Right lobe of liver (tissue), 6 donors: ENCODE measurements around the gene MBP. TPM values are rescaled to one million over a fixed set of nuclear protein-coding genes. Genes with fewer than 3 reads are reported as not detected.
A peak's percentile ranks its signal among the peaks of the same experiment; 100 is the strongest.

Experiments used
- ATAC-seq, 4 donors: fragments of 200-7000 bp; cut with Tn5 transposase; one replicate each; pipeline ENCODE4 v1.9.1; 2020; ENCODE audit warnings: mild to moderate bottlenecking in 4 of 4, moderate library complexity in 4 of 4
- DNase-seq, 3 donors: peaks; one replicate each; pipeline ENCODE4 v3.0.0-alpha.2; 2020
- H3K27ac ChIP-seq, 3 donors: fragments of 200-600 bp; one replicate each; pipeline ENCODE4 v1.8.0; 2022
- H3K27me3 ChIP-seq, 2 donors: fragments of 200-600 bp; one replicate each; pipeline ENCODE4 v1.8.0; 2022
- H3K36me3 ChIP-seq, 4 donors: fragments of 200-600 bp; sonication (generic) in 1 of 4; one replicate each; pipeline versions ENCODE4 v1.5.1 to v1.8.0; 2017 to 2022; ENCODE audit warnings: control low read depth in 1 of 4
- H3K4me1 ChIP-seq, 4 donors: fragments of 200-600 bp; sonication (generic) in 1 of 4; one replicate each; pipeline versions ENCODE4 v1.5.1 to v1.8.0; 2017 to 2022; ENCODE audit warnings: control low read depth in 1 of 4
- H3K4me3 ChIP-seq, 3 donors: fragments of 200-600 bp; one replicate each; pipeline ENCODE4 v1.8.0; 2022
- H3K9me3 ChIP-seq, 4 donors: fragments of 200-600 bp; sonication (generic) in 1 of 4; one replicate each; pipeline versions ENCODE4 v1.5.1 to v1.8.0; 2017 to 2022; ENCODE audit warnings: control low read depth in 1 of 4
- POLR2A ChIP-seq: fragments of 450-650 bp; IDR thresholded peaks from one replicate; pipeline ENCODE4 v1.6.1; 2017; ENCODE audit warnings: antibody characterized with exemption, mild to moderate bottlenecking
- WGBS: methylation state at CpG from one replicate; pipeline ENCODE4 v1.1.6; 2018; ENCODE audit warnings: low coverage, low lambda C conversion rate; ENCODE audit not compliant: insufficient coverage; ENCODE audit errors: missing lambda C conversion rate; 5-methylcytosine and 5-hydroxymethylcytosine counted together
- intact Hi-C, 2 donors: fragments of 100-400 bp; cut with DNase I; formaldehyde crosslinking; loops; one replicate each; pipeline versions ENCODE4 v1.11.2 to v1.14.1; 2022
- total RNA-seq, 6 experiments: library from RNA; depleted of rRNA in 2 of 6; stranded (reverse); fragments of >200 nt in 2 of 6; fragmentation: NEBNext Ultra II Directional in 3 of 6; extraction: Animal tissue kit (Norgen Biotek cat#: 25700) in 3 of 6; gene quantifications; one replicate each; pipeline versions ENCODE4 v1.1.0 to v1.2.4, GENCODE V29; 2016 to 2023
- TF ChIP-seq, protein P1 (sequence below), 4 donors: fragments of 200-600 bp in 3 of 4; fragments of 450-650 bp in 1 of 4; IDR thresholded peaks; one replicate each; pipeline versions ENCODE4 v1.5.1 to v1.8.0; 2016 to 2022; ENCODE audit warnings: antibody characterized with exemption in 4 of 4, mild to moderate bottlenecking in 2 of 4
- donor health status: DM: no; HTN: yes; CAD: no.
- donor health status: DM: no; HTN: no; CAD: no.
- donor health status: DM: no; HTN: no; CAD: no.
- donor health status: DM: no; HTN: yes; CAD: no.
- donor health status: DM: no; HTN: yes; CAD: no.

MBP gene
- total RNA-seq, 6 experiments from 2014 or later = 24.0 to 40.8 (median 27.6) TPM

DNA sequence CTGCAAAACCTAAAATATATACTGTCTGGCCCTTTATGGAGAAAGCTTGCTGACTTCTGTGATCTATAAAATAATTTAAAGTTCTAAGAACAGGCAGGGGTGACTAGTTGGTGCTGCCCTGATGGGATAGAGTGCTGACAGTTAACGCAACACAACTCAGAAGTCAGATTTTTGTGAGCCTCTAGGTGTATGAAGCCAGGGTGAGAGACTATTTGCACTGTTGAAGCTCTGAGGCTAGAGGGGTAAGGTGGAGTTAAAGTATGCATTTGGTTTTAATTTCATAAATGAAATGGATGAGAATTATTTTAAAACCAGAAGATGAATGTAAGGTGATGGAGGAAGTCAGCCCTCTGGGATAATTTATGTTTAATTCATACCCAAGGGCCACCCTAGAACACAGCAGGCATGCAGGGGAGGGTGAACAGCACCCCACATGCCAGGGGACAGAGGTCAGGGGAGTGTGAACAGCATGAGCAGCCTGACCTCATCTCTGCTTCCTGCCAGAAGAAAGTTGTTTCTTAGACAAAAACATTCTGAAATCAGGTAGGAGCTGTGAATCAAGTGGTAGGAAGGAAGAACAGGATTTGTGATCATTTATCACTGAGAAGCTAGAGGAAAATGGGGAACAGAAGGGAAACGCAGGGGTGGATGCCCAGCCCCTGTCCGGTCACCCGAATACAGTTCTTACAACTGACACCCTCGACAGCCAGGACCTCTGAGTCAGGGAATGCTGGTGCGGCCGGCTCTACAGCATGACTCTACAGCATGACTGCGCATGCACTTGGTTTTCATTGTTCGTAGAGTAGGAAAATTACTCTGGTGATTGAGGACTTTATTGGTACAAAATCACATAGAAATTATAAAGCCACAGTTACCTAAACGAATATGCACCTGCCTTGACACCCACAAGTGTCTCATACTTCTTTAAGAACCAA lies 93.1 kb downstream of the MBP start:
- no peaks in the 10 kb centered on the region for H3K9me3 ChIP-seq
- H3K4me1 ChIP-seq = peaks cover 0 to 4% (median 0%) of the 10 kb centered on the region in 4 donors
- ATAC-seq (peak in 2 of 4 donors; percentile 66), DNase-seq (no peak)
- no peaks in the 10 kb centered on the region for H3K27me3 ChIP-seq
- no peak overlapping the region for H3K4me3 ChIP-seq
- TF ChIP-seq, protein P1, sequence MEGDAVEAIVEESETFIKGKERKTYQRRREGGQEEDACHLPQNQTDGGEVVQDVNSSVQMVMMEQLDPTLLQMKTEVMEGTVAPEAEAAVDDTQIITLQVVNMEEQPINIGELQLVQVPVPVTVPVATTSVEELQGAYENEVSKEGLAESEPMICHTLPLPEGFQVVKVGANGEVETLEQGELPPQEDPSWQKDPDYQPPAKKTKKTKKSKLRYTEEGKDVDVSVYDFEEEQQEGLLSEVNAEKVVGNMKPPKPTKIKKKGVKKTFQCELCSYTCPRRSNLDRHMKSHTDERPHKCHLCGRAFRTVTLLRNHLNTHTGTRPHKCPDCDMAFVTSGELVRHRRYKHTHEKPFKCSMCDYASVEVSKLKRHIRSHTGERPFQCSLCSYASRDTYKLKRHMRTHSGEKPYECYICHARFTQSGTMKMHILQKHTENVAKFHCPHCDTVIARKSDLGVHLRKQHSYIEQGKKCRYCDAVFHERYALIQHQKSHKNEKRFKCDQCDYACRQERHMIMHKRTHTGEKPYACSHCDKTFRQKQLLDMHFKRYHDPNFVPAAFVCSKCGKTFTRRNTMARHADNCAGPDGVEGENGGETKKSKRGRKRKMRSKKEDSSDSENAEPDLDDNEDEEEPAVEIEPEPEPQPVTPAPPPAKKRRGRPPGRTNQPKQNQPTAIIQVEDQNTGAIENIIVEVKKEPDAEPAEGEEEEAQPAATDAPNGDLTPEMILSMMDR (IDR thresholded peaks at IDR 0.05) = no peak
- TF ChIP-seq POLR2A = no peak
- intact Hi-C loops = no loop called here
- H3K27ac ChIP-seq = no peak overlapping the region
- WGBS = 69% methylated on average over 9 of the region's 10 CpGs
- no peaks in the 10 kb centered on the region for H3K36me3 ChIP-seq

DNA sequence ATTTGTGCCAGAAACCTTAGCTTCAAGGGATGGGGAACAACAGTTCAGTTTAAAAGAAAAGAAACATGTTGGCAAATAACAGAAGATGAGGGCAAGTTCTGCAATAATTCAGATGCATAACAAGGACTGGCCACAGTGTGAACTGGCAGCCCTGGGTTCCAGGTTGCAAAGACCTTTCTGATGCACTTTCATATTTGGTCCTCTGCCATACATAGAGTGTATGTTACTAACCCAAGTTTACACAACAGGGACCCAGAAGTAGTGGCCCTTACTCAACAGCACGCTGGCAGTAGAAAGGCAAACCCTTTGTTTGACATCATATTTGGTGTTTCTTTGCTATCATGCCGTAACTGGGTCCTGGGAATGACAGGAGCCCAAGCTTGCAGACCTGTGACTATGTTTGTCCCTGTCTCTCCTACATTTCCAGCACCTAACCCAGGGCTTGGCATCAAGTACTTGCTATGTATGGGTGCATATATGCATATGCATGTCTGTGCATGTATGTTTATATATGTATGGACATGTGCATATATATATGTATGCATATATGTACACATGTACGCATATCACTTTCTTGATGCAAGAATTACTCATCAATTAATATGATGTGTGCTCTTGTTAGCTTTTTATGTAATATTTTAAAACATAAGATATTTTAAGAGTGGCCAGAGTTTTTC lies 94.3 kb downstream of the MBP start:
- H3K27ac ChIP-seq = no peak overlapping the region
- DNase-seq = no peak
- 100% methylated on average over 1 of the region's 3 CpGs for WGBS
- H3K36me3 ChIP-seq = no peaks in the 10 kb centered on the region
- no peaks in the 10 kb centered on the region for H3K27me3 ChIP-seq
- H3K4me3 ChIP-seq = no peak overlapping the region
- H3K4me1 ChIP-seq = peaks cover 0 to 4% (median 0%) of the 10 kb centered on the region in 4 donors
- intact Hi-C loops = no loop called here
- H3K9me3 ChIP-seq = no peaks in the 10 kb centered on the region
- ATAC-seq = no peak
- TF ChIP-seq, protein P1 (IDR thresholded peaks at IDR 0.05) = no peak
- no peak for TF ChIP-seq POLR2A

DNA sequence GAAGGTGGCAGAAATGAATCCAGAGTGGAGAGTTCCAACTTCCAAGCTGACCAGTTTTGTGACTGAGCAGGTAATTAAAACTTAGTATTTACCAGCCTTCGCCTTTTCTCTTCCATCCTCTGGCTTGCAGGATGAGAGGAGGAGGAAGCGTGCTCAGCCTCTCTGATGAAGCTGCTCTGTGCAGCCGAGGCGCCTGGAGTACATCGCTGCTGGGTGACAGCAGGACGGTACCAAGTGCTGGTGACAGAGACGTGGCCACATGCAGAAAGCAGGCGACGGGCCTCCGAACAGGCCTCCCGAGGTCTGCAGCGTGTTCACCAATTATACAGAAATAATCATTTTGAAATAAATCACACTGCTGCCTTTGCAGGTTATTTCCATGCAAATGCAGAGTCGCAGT lies 95.0 kb downstream of the MBP start:
- no peak for TF ChIP-seq POLR2A
- TF ChIP-seq, protein P1 (IDR thresholded peaks at IDR 0.05) = no peak
- no peak overlapping the region for H3K4me3 ChIP-seq
- no peaks in the 10 kb centered on the region for H3K27me3 ChIP-seq
- H3K9me3 ChIP-seq = no peaks in the 10 kb centered on the region
- H3K27ac ChIP-seq = no peak overlapping the region
- peaks cover 0 to 4% (median 0%) of the 10 kb centered on the region in 4 donors for H3K4me1 ChIP-seq
- intact Hi-C loops = no loop called here
- no peak for DNase-seq
- H3K36me3 ChIP-seq = no peaks in the 10 kb centered on the region
- ATAC-seq = peak in 1 of 4 donors; percentile 13
- 29% methylated on average over 1 of the region's 13 CpGs for WGBS

DNA sequence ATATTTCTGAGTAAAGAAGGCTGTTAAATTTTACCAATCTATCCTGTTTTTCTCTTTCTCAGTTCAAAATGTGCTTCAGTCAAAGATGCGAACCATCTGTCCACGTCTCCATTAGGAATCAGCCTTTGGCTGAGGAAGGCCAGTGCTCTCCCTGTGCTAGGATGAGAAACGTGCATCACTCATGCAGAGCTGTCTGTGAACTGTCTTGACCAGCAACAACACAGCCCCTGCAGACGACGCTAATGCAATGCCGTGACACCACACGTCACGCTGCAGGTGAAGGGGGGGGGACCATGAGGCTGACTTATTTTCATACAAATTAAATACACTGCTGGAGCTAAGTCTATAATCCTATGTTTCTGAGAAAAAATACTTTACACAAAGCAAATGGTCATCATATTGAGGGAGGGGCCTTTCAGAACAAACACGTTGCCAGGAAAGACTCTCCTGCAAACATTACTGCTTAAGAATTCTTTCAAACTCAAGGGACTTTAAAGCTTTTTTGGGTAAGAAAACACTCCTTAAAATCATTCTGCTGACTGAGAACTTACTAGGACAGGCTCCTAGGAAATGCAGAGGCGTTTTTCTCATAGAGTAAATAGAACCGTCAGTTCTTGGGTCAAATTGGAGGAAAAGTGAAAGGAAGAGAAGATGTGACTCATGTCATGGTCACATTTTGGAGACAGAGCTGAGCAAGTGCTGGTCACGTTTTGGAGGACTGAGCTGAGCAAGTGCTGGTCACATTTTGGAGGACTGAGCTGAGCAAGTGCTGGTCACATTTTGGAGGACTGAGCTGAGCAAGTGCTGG lies 97.0 kb downstream of the MBP start:
- no peaks in the 10 kb centered on the region for H3K9me3 ChIP-seq
- H3K27ac ChIP-seq = no peak overlapping the region
- no peak for TF ChIP-seq POLR2A
- TF ChIP-seq, protein P1 (IDR thresholded peaks at IDR 0.05) = no peak
- no peak for DNase-seq
- 71% methylated on average over 11 of the region's 12 CpGs for WGBS
- ATAC-seq = peak in 1 of 4 donors; percentile 28
- no peaks in the 10 kb centered on the region for H3K27me3 ChIP-seq
- intact Hi-C loops = no loop called here
- H3K4me3 ChIP-seq = no peak overlapping the region
- no peaks in the 10 kb centered on the region for H3K36me3 ChIP-seq
- peaks cover 0 to 4% (median 0%) of the 10 kb centered on the region in 4 donors for H3K4me1 ChIP-seq
